Right lobe of liver (tissue), 6 donors: ENCODE data around the gene UBE2O. TPM values are rescaled to one million over a fixed set of nuclear protein-coding genes. Genes with fewer than 3 reads are reported as not detected.

Experiments used
- ATAC-seq, 4 donors: fragments of 200-7000 bp; cut with Tn5 transposase; one replicate each; pipeline ENCODE4 v1.9.1; 2020; ENCODE audit warnings: mild to moderate bottlenecking in 4 of 4, moderate library complexity in 4 of 4
- DNase-seq, 3 donors: peaks; one replicate each; pipeline ENCODE4 v3.0.0-alpha.2; 2020
- H3K27ac ChIP-seq, 3 donors: fragments of 200-600 bp; one replicate each; pipeline ENCODE4 v1.8.0; 2022
- H3K27me3 ChIP-seq, 2 donors: fragments of 200-600 bp; one replicate each; pipeline ENCODE4 v1.8.0; 2022
- H3K36me3 ChIP-seq, 4 donors: fragments of 200-600 bp; sonication (generic) in 1 of 4; one replicate each; pipeline versions ENCODE4 v1.5.1 to v1.8.0; 2017 to 2022; ENCODE audit warnings: control low read depth in 1 of 4
- H3K4me1 ChIP-seq, 4 donors: fragments of 200-600 bp; sonication (generic) in 1 of 4; one replicate each; pipeline versions ENCODE4 v1.5.1 to v1.8.0; 2017 to 2022; ENCODE audit warnings: control low read depth in 1 of 4
- H3K4me3 ChIP-seq, 3 donors: fragments of 200-600 bp; one replicate each; pipeline ENCODE4 v1.8.0; 2022
- H3K9me3 ChIP-seq, 4 donors: fragments of 200-600 bp; sonication (generic) in 1 of 4; one replicate each; pipeline versions ENCODE4 v1.5.1 to v1.8.0; 2017 to 2022; ENCODE audit warnings: control low read depth in 1 of 4
- CTCF ChIP-seq, 4 donors: fragments of 200-600 bp in 3 of 4; fragments of 450-650 bp in 1 of 4; IDR thresholded peaks; one replicate each; pipeline versions ENCODE4 v1.5.1 to v1.8.0; 2016 to 2022; ENCODE audit warnings: antibody characterized with exemption in 4 of 4, mild to moderate bottlenecking in 2 of 4
- POLR2A ChIP-seq: fragments of 450-650 bp; IDR thresholded peaks from one replicate; pipeline ENCODE4 v1.6.1; 2017; ENCODE audit warnings: antibody characterized with exemption, mild to moderate bottlenecking
- WGBS: methylation state at CpG from one replicate; pipeline ENCODE4 v1.1.6; 2018; ENCODE audit warnings: low coverage, low lambda C conversion rate; ENCODE audit not compliant: insufficient coverage; ENCODE audit errors: missing lambda C conversion rate; 5-methylcytosine and 5-hydroxymethylcytosine counted together
- intact Hi-C, 2 donors: fragments of 100-400 bp; cut with DNase I; formaldehyde crosslinking; loops; one replicate each; pipeline versions ENCODE4 v1.11.2 to v1.14.1; 2022
- total RNA-seq, 6 experiments: library from RNA; depleted of rRNA in 2 of 6; stranded (reverse); fragments of >200 nt in 2 of 6; fragmentation: NEBNext Ultra II Directional in 3 of 6; extraction: Animal tissue kit (Norgen Biotek cat#: 25700) in 3 of 6; gene quantifications; one replicate each; pipeline versions ENCODE4 v1.1.0 to v1.2.4, GENCODE V29; 2016 to 2023
- donor health status: DM: no; HTN: yes; CAD: no.
- donor health status: DM: no; HTN: no; CAD: no.
- donor health status: DM: no; HTN: no; CAD: no.
- donor health status: DM: no; HTN: yes; CAD: no.
- donor health status: DM: no; HTN: yes; CAD: no.

Gene UBE2O
- total RNA-seq, 6 experiments from 2014 or later: 10.0 to 12.9 (median 12.0) TPM

- Histone ChIP-seq H3K27me3 (no peaks in the 10 kb centered on the region), H3K4me3 (no peak overlapping the region), H3K9me3 (no peaks in the 10 kb centered on the region), H3K27ac (no peak overlapping the region), H3K36me3 (peaks cover 0 to 55% (median 4%) of the 10 kb centered on the region in 4 donors), H3K4me1 (no peaks in the 10 kb centered on the region)
- intact Hi-C loops: no loop called here
- DNase-seq (no peak), ATAC-seq (no peak)
- no peak for TF ChIP-seq CTCF (IDR thresholded peaks at IDR 0.05)
- TF ChIP-seq POLR2A: no peak
- WGBS: 98% methylated on average over 4 of the region's 10 CpGs
Measured at GRCh38 chr17:76394166-76394565, 58.8 kb downstream of the UBE2O start.

GRCh38 chr17:76391200-76391715 is 61.7 kb downstream of the UBE2O start:
- Histone ChIP-seq H3K27ac (no peak overlapping the region), H3K36me3 (peaks cover 0 to 31% (median 4%) of the 10 kb centered on the region in 4 donors), H3K4me3 (no peak overlapping the region), H3K4me1 (no peaks in the 10 kb centered on the region), H3K9me3 (no peaks in the 10 kb centered on the region), H3K27me3 (no peaks in the 10 kb centered on the region)
- DNase-seq: no peak
- intact Hi-C loops: no loop called here
- no peak for ATAC-seq
- TF ChIP-seq CTCF (IDR thresholded peaks at IDR 0.05) (no peak), POLR2A (no peak)
- WGBS: 88% methylated on average over 1 of the region's 21 CpGs

GRCh38 chr17:76390003-76390421 is 62.9 kb downstream of the UBE2O start:
- H3K4me1 ChIP-seq: peaks cover 0 to 12% (median 6%) of the 10 kb centered on the region in 4 donors
- intact Hi-C loops: no loop called here
- H3K27ac ChIP-seq: no peak overlapping the region
- no peaks in the 10 kb centered on the region for H3K9me3 ChIP-seq
- WGBS: 92% methylated on average over 5 of the region's 11 CpGs
- TF ChIP-seq POLR2A (no peak), CTCF (IDR thresholded peaks at IDR 0.05) (no peak)
- no peaks in the 10 kb centered on the region for H3K27me3 ChIP-seq
- peaks cover 0 to 21% (median 0%) of the 10 kb centered on the region in 4 donors for H3K36me3 ChIP-seq
- H3K4me3 ChIP-seq: no peak overlapping the region
- no peak for ATAC-seq
- DNase-seq: no peak

GRCh38 chr17:76388966-76389888 is 63.7 kb downstream of the UBE2O start:
- Histone ChIP-seq H3K27ac (no peak overlapping the region), H3K27me3 (no peaks in the 10 kb centered on the region), H3K36me3 (peaks cover 0 to 18% (median 0%) of the 10 kb centered on the region in 4 donors), H3K4me1 (peaks cover 0 to 18% (median 8%) of the 10 kb centered on the region in 4 donors), H3K4me3 (no peak overlapping the region), H3K9me3 (no peaks in the 10 kb centered on the region)
- TF ChIP-seq CTCF (IDR thresholded peaks at IDR 0.05) (no peak), POLR2A (no peak)
- 81% methylated on average over 6 of the region's 16 CpGs for WGBS
- DNase-seq (no peak), ATAC-seq (no peak)
- intact Hi-C loops: loop anchor here in 1 of 2 donors (5.0 kb wide), 1 partner anchor 82 kb away; the partner anchor contains the start of gene QRICH2
